ENCODE data around the gene FBXW2.

FBXW2 gene

GRCh38 chr9:120740132-120740531 is 53.1 kb downstream of the FBXW2 start:
- no peak for DNase-seq

- DNase-seq, result no peak
Measured at GRCh38 chr9:120737416-120738165, 55.6 kb downstream of the FBXW2 start.

- DNase-seq, result no peak
Measured at GRCh38 chr9:120736881-120737280, 56.3 kb downstream of the FBXW2 start.

GRCh38 chr9:120735415-120736126 is 57.6 kb downstream of the FBXW2 start:
- DNase-seq, result no peak

- DNase-seq, result no peak
Measured at GRCh38 chr9:120734607-120735410, 58.4 kb downstream of the FBXW2 start.

GRCh38 chr9:120733190-120733589 is 60.0 kb downstream of the FBXW2 start:
- no peak for DNase-seq

- DNase-seq, result no peak
Measured at GRCh38 chr9:120730654-120731514, 62.3 kb downstream of the FBXW2 start.

GRCh38 chr9:120729791-120730241 is 63.4 kb downstream of the FBXW2 start:
- DNase-seq, result no peak

- DNase-seq, result no peak
Measured at GRCh38 chr9:120726484-120726883, 66.7 kb downstream of the FBXW2 start.

GRCh38 chr9:120725907-120726306 is 67.3 kb downstream of the FBXW2 start:
- DNase-seq, result no peak

GRCh38 chr9:120724757-120725400 is 68.3 kb downstream of the FBXW2 start:
- DNase-seq, result no peak

- no peak for DNase-seq
Measured at GRCh38 chr9:120723565-120723964, 69.7 kb downstream of the FBXW2 start.

GRCh38 chr9:120720404-120720803 is 72.8 kb downstream of the FBXW2 start:
- DNase-seq, result no peak

GRCh38 chr9:120718316-120718715 is 74.9 kb downstream of the FBXW2 start:
- DNase-seq, result no peak

- no peak for DNase-seq
Measured at GRCh38 chr9:120717176-120717575, 76.0 kb downstream of the FBXW2 start.

- DNase-seq, result no peak
Measured at GRCh38 chr9:120716483-120716882, 76.7 kb downstream of the FBXW2 start.

GRCh38 chr9:120715389-120715924 is 77.8 kb downstream of the FBXW2 start:
- DNase-seq, result peak; percentile 68

GRCh38 chr9:120714846-120715388 is 78.3 kb downstream of the FBXW2 start:
- DNase-seq, result no peak

- peak; percentile 92 for DNase-seq
Measured at GRCh38 chr9:120714088-120714845, 78.9 kb downstream of the FBXW2 start, which contains the start of gene MEGF9. Gene MEGF9, minus strand, starts transcription at chr9:120714470. Its CDS starts 112 bp downstream, at chr9:120714358.
